Measurements from ENCODE around the gene NUAK2.

DNA sequence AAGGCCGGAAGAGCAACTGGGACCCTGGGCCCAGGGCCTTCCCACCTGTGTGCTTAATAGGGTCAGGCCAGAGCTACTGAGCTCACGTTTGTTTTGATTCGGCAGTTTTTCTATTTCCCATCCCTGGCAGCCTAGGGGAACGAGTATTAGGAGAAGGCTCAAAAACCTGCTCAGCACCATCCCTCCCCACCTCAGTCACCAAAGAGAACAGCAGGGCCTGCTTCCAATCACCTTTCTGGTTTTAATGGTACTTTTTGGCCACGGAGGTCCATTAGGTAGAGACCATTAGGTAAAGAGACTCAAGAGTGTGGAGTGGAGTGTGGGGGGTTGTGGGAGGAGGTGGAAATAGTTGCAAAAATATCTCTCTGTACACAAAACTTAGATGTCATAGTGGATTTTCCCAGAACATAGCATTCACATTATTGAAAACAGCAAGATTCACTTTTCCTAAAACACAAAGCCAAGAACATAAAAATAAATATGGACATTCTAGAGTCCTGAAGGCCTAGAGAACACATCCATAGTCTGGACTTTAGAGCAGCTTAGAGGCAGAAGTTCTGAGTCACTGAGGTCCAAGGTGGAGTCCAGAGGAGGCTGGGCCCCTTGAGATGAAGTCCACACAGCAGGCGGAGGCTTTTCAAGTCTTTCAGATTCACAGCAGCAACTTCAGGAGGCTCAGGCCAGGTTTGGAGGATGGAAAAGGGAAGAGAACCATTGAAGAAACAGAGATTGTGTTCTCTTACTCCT is 19.5 kb downstream of the NUAK2 start:
- TF ChIP-seq POLR2AphosphoS5 (IDR thresholded peaks at IDR 0.05; ENCODE audit: borderline replicate concordance, low read depth, low read length): no peak
- TF ChIP-seq EZH2 (IDR thresholded peaks at IDR 0.05): no peak
